DMS53 treated with DMSO at 0.1 percent for 48 hours (cell line): ENCODE data around the gene NUDT21.
"Not testable (repeated sequence)": the region's sequence is repeated elsewhere in the genome, so short reads cannot be mapped to it uniquely, and the experiment has no call there.

Source experiments
- DNase-seq: peaks from one replicate; lab custom pipeline; 2025; ENCODE audit not compliant: unreplicated experiment; lab: John Stamatoyannopoulos, UW

NUDT21 gene

DNA sequence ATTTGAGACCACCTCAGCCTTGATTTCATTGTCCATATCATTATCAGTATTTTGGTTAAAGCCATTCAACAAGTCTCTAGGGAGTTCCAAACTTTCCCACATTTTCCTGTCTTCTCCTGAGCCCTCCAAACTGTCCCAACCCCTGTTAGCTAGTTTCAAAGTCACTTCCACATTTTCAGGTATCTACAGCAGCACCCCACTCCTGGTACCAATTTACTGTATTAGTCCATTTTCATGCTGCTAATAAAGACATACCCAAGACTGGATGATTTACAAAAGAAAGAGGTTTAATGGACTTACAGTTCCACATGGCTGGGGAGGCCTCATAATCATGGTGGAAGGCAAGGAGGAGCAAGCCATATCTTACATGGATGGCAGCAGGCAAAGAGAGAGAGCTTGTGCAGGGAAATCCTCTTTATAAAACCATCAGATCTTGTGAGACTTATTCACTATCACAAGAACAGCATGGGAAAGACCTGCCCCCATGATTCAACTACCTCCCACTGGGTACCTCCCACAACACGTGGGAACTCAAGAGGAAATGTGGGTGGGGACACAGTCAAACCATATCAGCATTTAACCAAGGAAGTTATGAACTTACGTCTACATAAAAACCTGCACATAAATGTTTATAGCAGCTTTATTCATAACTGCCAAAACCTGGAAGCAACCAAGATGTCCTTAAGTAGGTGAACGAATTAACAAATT lies 70.2 kb downstream of the NUDT21 start:
- DNase-seq = not testable (repeated sequence)
